Smooth muscle cell (in vitro differentiated cells): ENCODE data around the gene DGLUCY. TPM values are rescaled to one million over a fixed set of nuclear protein-coding genes. Genes with fewer than 3 reads are reported as not detected.
A peak's percentile ranks its signal among the peaks of the same experiment; 100 is the strongest.

Source experiments
- DNase-seq: peaks from one replicate; lab custom pipeline; 2025; ENCODE audit not compliant: unreplicated experiment; lab: John Stamatoyannopoulos, UW
- H2AFZ ChIP-seq: fragments of 200-600 bp; sonication (generic); 2 replicates; pipeline ENCODE4 v1.6.0; 2016; ENCODE audit warnings: antibody characterized with exemption, low read depth, mild to moderate bottlenecking
- H3F3A ChIP-seq: fragments of 200-600 bp; sonication (generic); 2 replicates; pipeline ENCODE4 v1.6.0; 2017; ENCODE audit warnings: antibody characterized with exemption, low read depth
- H3K27ac ChIP-seq: fragments of 200-600 bp; sonication (generic); 2 replicates; pipeline ENCODE4 v1.5.1; 2016; ENCODE audit warnings: low read depth, mild to moderate bottlenecking
- H3K27me3 ChIP-seq: fragments of 200-600 bp; sonication (generic); 2 replicates; pipeline ENCODE4 v1.6.1; 2016; ENCODE audit warnings: low read depth, mild to moderate bottlenecking
- H3K36me3 ChIP-seq: fragments of 200-600 bp; sonication (generic); 2 replicates; pipeline ENCODE4 v1.5.1; 2016; ENCODE audit warnings: low read depth
- H3K4me1 ChIP-seq: fragments of 200-600 bp; sonication (generic); 2 replicates; pipeline ENCODE4 v1.5.1; 2016; ENCODE audit warnings: low read depth
- H3K4me2 ChIP-seq: fragments of 200-600 bp; sonication (generic); 2 replicates; pipeline ENCODE4 v1.6.0; 2016; ENCODE audit warnings: mild to moderate bottlenecking
- H3K4me3 ChIP-seq: fragments of 200-600 bp; sonication (generic); 2 replicates; pipeline ENCODE4 v1.5.1; 2016; ENCODE audit warnings: mild to moderate bottlenecking
- H3K79me2 ChIP-seq: fragments of 200-600 bp; sonication (generic); 2 replicates; pipeline ENCODE4 v1.6.0; 2016; ENCODE audit warnings: low read depth, mild to moderate bottlenecking
- H3K9ac ChIP-seq: fragments of 200-600 bp; sonication (generic); 2 replicates; pipeline ENCODE4 v1.6.0; 2016; ENCODE audit warnings: low read depth
- H3K9me3 ChIP-seq: fragments of 200-600 bp; sonication (generic); replicated peaks from 2 replicates; pipeline ENCODE4 v1.5.1; 2016; ENCODE audit warnings: low read depth
- H4K20me1 ChIP-seq: fragments of 200-600 bp; sonication (generic); 2 replicates; pipeline ENCODE4 v1.6.0; 2016; ENCODE audit warnings: low read depth
- WGBS: methylation state at CpG from one replicate; pipeline ENCODE4 v1.1.7; 2016; ENCODE audit warnings: low lambda C conversion rate; 5-methylcytosine and 5-hydroxymethylcytosine counted together
- polyA plus RNA-seq: library from polyadenylated mRNA; unstranded; fragments of >200 nt; fragmentation: Nextera tagmentation; extraction: Ambion mirVana; gene quantifications from 2 replicates; pipeline ENCODE4 v1.2.1, GENCODE V29; 2016
- total RNA-seq: library from RNA; depleted of rRNA; stranded (reverse); fragments of >200 nt; gene quantifications from 2 replicates; pipeline ENCODE4 v1.2.3, GENCODE V29; 2014
- TF ChIP-seq, protein P1 (sequence below): fragments of 200-600 bp; sonication (generic); IDR thresholded peaks from 2 replicates; pipeline ENCODE4 v1.5.1; 2017; ENCODE audit warnings: borderline replicate concordance, mild to moderate bottlenecking, antibody characterized with exemption; ENCODE audit not compliant: insufficient read depth, poor library complexity, severe bottlenecking

The DGLUCY gene
- total and polyA plus RNA-seq, 2 experiments from 2014 or later: 9.7 to 11.3 TPM

- Histone ChIP-seq H2AFZ (no peak overlapping the region), H3K4me2 (no peak overlapping the region), H3K36me3 (no peaks in the 10 kb centered on the region), H3K4me1 (peaks cover 14% of the 10 kb centered on the region), H3K4me3 (no peak overlapping the region), H3K9ac (no peak overlapping the region), H3K27me3 (no peaks in the 10 kb centered on the region), H3K27ac (no peak overlapping the region), H3K9me3 (no peaks in the 10 kb centered on the region), H3K79me2 (no peaks in the 10 kb centered on the region), H4K20me1 (no peaks in the 10 kb centered on the region), H3F3A (no peaks in the 10 kb centered on the region)
- 61% methylated on average over 1 of the region's 1 CpG for WGBS
- TF ChIP-seq, protein P1, sequence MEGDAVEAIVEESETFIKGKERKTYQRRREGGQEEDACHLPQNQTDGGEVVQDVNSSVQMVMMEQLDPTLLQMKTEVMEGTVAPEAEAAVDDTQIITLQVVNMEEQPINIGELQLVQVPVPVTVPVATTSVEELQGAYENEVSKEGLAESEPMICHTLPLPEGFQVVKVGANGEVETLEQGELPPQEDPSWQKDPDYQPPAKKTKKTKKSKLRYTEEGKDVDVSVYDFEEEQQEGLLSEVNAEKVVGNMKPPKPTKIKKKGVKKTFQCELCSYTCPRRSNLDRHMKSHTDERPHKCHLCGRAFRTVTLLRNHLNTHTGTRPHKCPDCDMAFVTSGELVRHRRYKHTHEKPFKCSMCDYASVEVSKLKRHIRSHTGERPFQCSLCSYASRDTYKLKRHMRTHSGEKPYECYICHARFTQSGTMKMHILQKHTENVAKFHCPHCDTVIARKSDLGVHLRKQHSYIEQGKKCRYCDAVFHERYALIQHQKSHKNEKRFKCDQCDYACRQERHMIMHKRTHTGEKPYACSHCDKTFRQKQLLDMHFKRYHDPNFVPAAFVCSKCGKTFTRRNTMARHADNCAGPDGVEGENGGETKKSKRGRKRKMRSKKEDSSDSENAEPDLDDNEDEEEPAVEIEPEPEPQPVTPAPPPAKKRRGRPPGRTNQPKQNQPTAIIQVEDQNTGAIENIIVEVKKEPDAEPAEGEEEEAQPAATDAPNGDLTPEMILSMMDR: no peak
- DNase-seq: no peak
Measured at GRCh38 chr14:91111443-91111842, 2.4 kb upstream of the DGLUCY start.

- Histone ChIP-seq H3F3A (no peaks in the 10 kb centered on the region), H3K4me3 (no peak overlapping the region), H3K79me2 (no peaks in the 10 kb centered on the region), H3K9ac (no peak overlapping the region), H3K27ac (no peak overlapping the region), H3K27me3 (no peaks in the 10 kb centered on the region), H3K4me1 (peaks cover 14% of the 10 kb centered on the region), H3K9me3 (no peaks in the 10 kb centered on the region), H2AFZ (no peak overlapping the region), H3K4me2 (no peak overlapping the region), H3K36me3 (no peaks in the 10 kb centered on the region), H4K20me1 (no peaks in the 10 kb centered on the region)
- TF ChIP-seq, protein P1: no peak
- WGBS: 92% methylated on average over 4 of the region's 4 CpGs
- no peak for DNase-seq
Measured at GRCh38 chr14:91112194-91112593, 1.7 kb upstream of the DGLUCY start.

- DNase-seq: peak; percentile 7
- 33% methylated on average over 18 of the region's 18 CpGs for WGBS
Measured at GRCh38 chr14:91114079-91115065, 499 bp downstream of the DGLUCY start.

More at GRCh38 chr14:91114079-91115065, 499 bp downstream of the DGLUCY start:
- no peaks in the 10 kb centered on the region for H3K36me3 ChIP-seq
- H3K9me3 ChIP-seq: no peaks in the 10 kb centered on the region
- H3K4me1 ChIP-seq: peaks cover 14% of the 10 kb centered on the region
- H3F3A ChIP-seq: no peaks in the 10 kb centered on the region
- H3K4me3 ChIP-seq: peak overlapping the region; percentile 51
- no peaks in the 10 kb centered on the region for H3K79me2 ChIP-seq
- H3K4me2 ChIP-seq: peak overlapping the region; percentile 82
- H3K9ac ChIP-seq: no peak overlapping the region
- peak overlapping the region; percentile 92 for H2AFZ ChIP-seq
- H3K27me3 ChIP-seq: no peaks in the 10 kb centered on the region
- TF ChIP-seq, protein P1: no peak
- no peaks in the 10 kb centered on the region for H4K20me1 ChIP-seq
- peak overlapping the region; percentile 13 for H3K27ac ChIP-seq
